GM23338 (cell line): ENCODE results near the gene ATF3. TPM values are rescaled to one million over a fixed set of nuclear protein-coding genes. Genes with fewer than 3 reads are reported as not detected.

ENCODE experiments used
- ATAC-seq: fragments of 200-7000 bp; cut with Tn5 transposase; 3 replicates; pipeline ENCODE4 v1.9.1; 2020
- DNase-seq: peaks from one replicate; pipeline ENCODE4 v3.0.0-alpha.2; 2015; ENCODE audit warnings: low spot score
- H2AFZ ChIP-seq: fragments of 200-600 bp; sonication (generic); 2 replicates; pipeline ENCODE4 v1.8.0; 2016; ENCODE audit warnings: antibody characterized with exemption, mild to moderate bottlenecking, moderate library complexity
- H3F3A ChIP-seq: fragments of 200-600 bp; sonication (generic); replicated peaks from 2 replicates; pipeline ENCODE4 v1.8.0; 2017; ENCODE audit warnings: antibody characterized with exemption, mixed run types, low read depth
- H3K27ac ChIP-seq: fragments of 200-600 bp; sonication (generic); 2 replicates; pipeline ENCODE4 v1.6.1; 2016; ENCODE audit warnings: low read depth
- H3K27me3 ChIP-seq: fragments of 200-600 bp; sonication (generic); 2 replicates; pipeline ENCODE4 v1.8.0; 2016; ENCODE audit warnings: mild to moderate bottlenecking, mixed run types, moderate library complexity; ENCODE audit not compliant: insufficient read depth
- H3K36me3 ChIP-seq: fragments of 200-600 bp; sonication (generic); 2 replicates; pipeline ENCODE4 v1.8.0; 2016; ENCODE audit warnings: mild to moderate bottlenecking; ENCODE audit not compliant: insufficient read depth
- H3K4me1 ChIP-seq: fragments of 200-600 bp; sonication (generic); 2 replicates; pipeline ENCODE4 v1.8.0; 2016; ENCODE audit warnings: mild to moderate bottlenecking, moderate library complexity; ENCODE audit not compliant: insufficient read depth
- H3K4me2 ChIP-seq: fragments of 200-600 bp; sonication (generic); 2 replicates; pipeline ENCODE4 v1.7.1; 2017; ENCODE audit warnings: mixed run types
- H3K4me3 ChIP-seq: fragments of 200-600 bp; sonication (generic); 2 replicates; pipeline ENCODE4 v1.6.1; 2016; ENCODE audit warnings: mixed run types
- H3K79me2 ChIP-seq: fragments of 200-600 bp; sonication (generic); replicated peaks from 2 replicates; pipeline ENCODE4 v1.8.0; 2017; ENCODE audit warnings: mild to moderate bottlenecking; ENCODE audit not compliant: insufficient read depth
- H3K9me2 ChIP-seq: fragments of 200-600 bp; sonication (generic); 2 replicates; pipeline ENCODE4 v1.8.0; 2017; ENCODE audit not compliant: insufficient read depth
- H4K20me1 ChIP-seq: fragments of 200-600 bp; sonication (generic); replicated peaks from 2 replicates; pipeline ENCODE4 v1.8.0; 2017; ENCODE audit warnings: mild to moderate bottlenecking; ENCODE audit not compliant: insufficient read depth
- H3K27ac Mint-ChIP-seq: 2 replicates; pipeline ENCODE4 v1.8.0; 2020; ENCODE audit warnings: inconsistent platforms, mild to moderate bottlenecking, moderate library complexity, mixed read lengths
- H3K27me3 Mint-ChIP-seq: 3 replicates; pipeline ENCODE4 v1.8.0; 2022; ENCODE audit warnings: low read depth, mild to moderate bottlenecking, moderate library complexity, mixed read lengths, inconsistent platforms; ENCODE audit not compliant: insufficient read depth, poor library complexity
- H3K36me3 Mint-ChIP-seq: 3 replicates; pipeline ENCODE4 v1.8.0; 2021; ENCODE audit warnings: low read depth, mild to moderate bottlenecking, inconsistent platforms, moderate library complexity, mixed read lengths
- H3K4me1 Mint-ChIP-seq: 3 replicates; pipeline ENCODE4 v1.8.0; 2020; ENCODE audit warnings: mild to moderate bottlenecking, inconsistent platforms, mixed read lengths
- H3K4me3 Mint-ChIP-seq: 3 replicates; pipeline ENCODE4 v1.8.0; 2021; ENCODE audit warnings: moderate library complexity, mild to moderate bottlenecking, inconsistent platforms, mixed read lengths
- H3K9me3 Mint-ChIP-seq: 3 replicates; pipeline ENCODE4 v1.8.0; 2020; ENCODE audit warnings: moderate library complexity, mild to moderate bottlenecking, inconsistent platforms, mixed read lengths
- CREB1 ChIP-seq: fragments of 250-450 bp; sonication (Bioruptor Pico); IDR thresholded peaks from 2 replicates; pipeline ENCODE4 v1.5.0; 2020; ENCODE audit warnings: low read depth, mild to moderate bottlenecking, moderate library complexity
- CTCF ChIP-seq, 2 experiments: fragments of 200-600 bp in 1 of 2; sonication (generic) in 1 of 2; conservative IDR thresholded peaks; 2 replicates each; pipeline versions ENCODE4 v1.5.1 to v1.6.1; 2016 to 2017; ENCODE audit warnings: antibody characterized with exemption in 2 of 2, low read depth in 2 of 2, mild to moderate bottlenecking in 2 of 2, moderate library complexity in 1 of 2
- ETS1 ChIP-seq: IDR thresholded peaks from 2 replicates; pipeline ENCODE4 v1.6.1; 2016; ENCODE audit warnings: antibody characterized with exemption
- EZH2 ChIP-seq: fragments of 200-600 bp; sonication (generic); IDR thresholded peaks from one replicate; pipeline ENCODE4 v1.8.0; 2017; ENCODE audit warnings: antibody characterized with exemption, mild to moderate bottlenecking, low read depth; ENCODE audit not compliant: unreplicated experiment
- EZH2phosphoT487 ChIP-seq: fragments of 200-600 bp; sonication (generic); IDR thresholded peaks from one replicate; pipeline ENCODE4 v1.8.1; 2018; ENCODE audit warnings: antibody characterized with exemption; ENCODE audit not compliant: unreplicated experiment
- NANOG ChIP-seq: IDR thresholded peaks from 2 replicates; pipeline ENCODE4 v1.6.1; 2016; ENCODE audit warnings: antibody characterized with exemption, borderline replicate concordance
- POLR2AphosphoS5 ChIP-seq: IDR thresholded peaks from 2 replicates; pipeline ENCODE4 v1.6.1; 2016; ENCODE audit warnings: antibody characterized with exemption, low read depth
- STAT1 ChIP-seq: IDR thresholded peaks from one replicate; pipeline ENCODE4 v1.6.1; 2016; ENCODE audit warnings: antibody characterized with exemption; ENCODE audit not compliant: unreplicated experiment
- ZNF114 ChIP-seq: fragments of 250-450 bp; sonication (Bioruptor Pico); IDR thresholded peaks from 2 replicates; pipeline ENCODE4 v1.5.0; 2020; ENCODE audit warnings: mild to moderate bottlenecking, moderate library complexity
- ZNF331 ChIP-seq: fragments of 250-450 bp; sonication (Bioruptor Pico); IDR thresholded peaks from 2 replicates; pipeline ENCODE4 v1.5.0; 2020; ENCODE audit warnings: low read depth, mild to moderate bottlenecking, moderate library complexity
- polyA plus RNA-seq: library from polyadenylated mRNA; unstranded; fragments of >200 nt; fragmentation: Nextera tagmentation; extraction: Ambion mirVana; gene quantifications from 2 replicates; pipeline ENCODE4 v1.2.1, GENCODE V29; 2016
- total RNA-seq: library from RNA; depleted of rRNA; stranded (reverse); fragments of >200 nt; shearing (Covaris generic); gene quantifications from 2 replicates; pipeline ENCODE4 v1.2.3, GENCODE V29; 2014
- TF ChIP-seq, protein P1 (sequence below): fragments of 250-450 bp; sonication (Bioruptor Pico); IDR thresholded peaks from 2 replicates; pipeline ENCODE4 v1.5.0; 2020; ENCODE audit warnings: mild to moderate bottlenecking, moderate library complexity

The ATF3 gene
- total and polyA plus RNA-seq, 2 experiments from 2014 or later = 12.6 to 17.2 TPM

GRCh38 chr1:212641956-212642355, 33.4 kb downstream of the ATF3 start:
- H3K27me3 Mint-ChIP-seq = peaks cover 11% of the 10 kb centered on the region
- no peak overlapping the region for H2AFZ ChIP-seq
- no peaks in the 10 kb centered on the region for H3K36me3 ChIP-seq
- no peak overlapping the region for H3K27ac ChIP-seq
- no peaks in the 10 kb centered on the region for H3K36me3 Mint-ChIP-seq
- peaks cover 3% of the 10 kb centered on the region; the same call in 1 of the 2 replicates for H3K9me2 ChIP-seq
- peaks cover 8% of the 10 kb centered on the region; the same call in 1 of the 2 replicates for H3K4me1 ChIP-seq
- TF ChIP-seq EZH2phosphoT487 = no peak
- TF ChIP-seq CREB1 (CRISPR knock-in tag) = no peak
- no peak for TF ChIP-seq ETS1
- TF ChIP-seq CTCF (conservative IDR thresholded peaks at IDR 0.05; ENCODE audit: low read depth in 2 of 2) = no peak
- ATAC-seq (no peak), DNase-seq (no peak)
- H3K4me2 ChIP-seq = no peak overlapping the region
- no peaks in the 10 kb centered on the region for H3K9me3 Mint-ChIP-seq
- no peak overlapping the region for H3K27ac Mint-ChIP-seq
- no peak overlapping the region for H3K4me3 Mint-ChIP-seq
- no peaks in the 10 kb centered on the region for H3F3A ChIP-seq
- no peaks in the 10 kb centered on the region for H3K27me3 ChIP-seq
- H4K20me1 ChIP-seq = no peaks in the 10 kb centered on the region
- no peak overlapping the region for H3K4me3 ChIP-seq
- no peaks in the 10 kb centered on the region for H3K79me2 ChIP-seq
- peaks cover 13% of the 10 kb centered on the region for H3K4me1 Mint-ChIP-seq

DNA sequence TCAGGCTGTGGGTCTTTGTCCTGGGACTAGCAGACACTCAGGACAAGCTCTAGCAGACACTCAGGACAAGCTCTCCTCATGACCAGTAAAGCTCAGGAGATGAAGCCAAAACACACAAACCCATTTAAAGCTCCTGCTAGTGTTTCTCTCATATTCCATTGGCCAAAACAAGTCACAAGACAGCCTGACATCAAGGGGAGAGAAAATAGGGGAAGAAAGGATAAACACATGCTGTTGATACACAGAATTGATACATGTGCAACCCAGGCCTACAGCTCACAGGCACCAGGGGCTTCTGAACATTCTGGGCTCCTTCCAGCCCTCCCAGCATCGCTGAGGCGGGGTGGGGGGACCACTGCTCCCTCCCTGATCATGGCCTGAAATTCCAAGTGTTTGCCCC, 35.3 kb downstream of the ATF3 start:
- no peaks in the 10 kb centered on the region for H3K36me3 ChIP-seq
- H3K4me1 ChIP-seq = no peaks in the 10 kb centered on the region
- peaks cover 3% of the 10 kb centered on the region; the same call in 1 of the 2 replicates for H3K9me2 ChIP-seq
- H3K4me3 Mint-ChIP-seq = no peak overlapping the region
- H3K27me3 Mint-ChIP-seq = peaks cover 7% of the 10 kb centered on the region
- H4K20me1 ChIP-seq = no peaks in the 10 kb centered on the region
- 0 out of 3 replicates have a peak, but pooled peaks cover under 1% of the 10 kb centered on the region for H3K4me1 Mint-ChIP-seq
- no peaks in the 10 kb centered on the region for H3K36me3 Mint-ChIP-seq
- no peaks in the 10 kb centered on the region for H3K9me3 Mint-ChIP-seq
- no peak overlapping the region for H3K27ac Mint-ChIP-seq
- no peaks in the 10 kb centered on the region for H3F3A ChIP-seq
- no peaks in the 10 kb centered on the region for H3K79me2 ChIP-seq
- H3K27me3 ChIP-seq = no peaks in the 10 kb centered on the region
- ATAC-seq (no peak), DNase-seq (no peak)
- no peak overlapping the region for H3K27ac ChIP-seq
- H3K4me3 ChIP-seq = no peak overlapping the region
- H3K4me2 ChIP-seq = no peak overlapping the region
- no peak overlapping the region for H2AFZ ChIP-seq
- no peak for TF ChIP-seq NANOG
- no peak for TF ChIP-seq POLR2AphosphoS5
- no peak for TF ChIP-seq CTCF (conservative IDR thresholded peaks at IDR 0.05; ENCODE audit: low read depth in 2 of 2)
- TF ChIP-seq ZNF331 = no peak
- TF ChIP-seq, protein P1, sequence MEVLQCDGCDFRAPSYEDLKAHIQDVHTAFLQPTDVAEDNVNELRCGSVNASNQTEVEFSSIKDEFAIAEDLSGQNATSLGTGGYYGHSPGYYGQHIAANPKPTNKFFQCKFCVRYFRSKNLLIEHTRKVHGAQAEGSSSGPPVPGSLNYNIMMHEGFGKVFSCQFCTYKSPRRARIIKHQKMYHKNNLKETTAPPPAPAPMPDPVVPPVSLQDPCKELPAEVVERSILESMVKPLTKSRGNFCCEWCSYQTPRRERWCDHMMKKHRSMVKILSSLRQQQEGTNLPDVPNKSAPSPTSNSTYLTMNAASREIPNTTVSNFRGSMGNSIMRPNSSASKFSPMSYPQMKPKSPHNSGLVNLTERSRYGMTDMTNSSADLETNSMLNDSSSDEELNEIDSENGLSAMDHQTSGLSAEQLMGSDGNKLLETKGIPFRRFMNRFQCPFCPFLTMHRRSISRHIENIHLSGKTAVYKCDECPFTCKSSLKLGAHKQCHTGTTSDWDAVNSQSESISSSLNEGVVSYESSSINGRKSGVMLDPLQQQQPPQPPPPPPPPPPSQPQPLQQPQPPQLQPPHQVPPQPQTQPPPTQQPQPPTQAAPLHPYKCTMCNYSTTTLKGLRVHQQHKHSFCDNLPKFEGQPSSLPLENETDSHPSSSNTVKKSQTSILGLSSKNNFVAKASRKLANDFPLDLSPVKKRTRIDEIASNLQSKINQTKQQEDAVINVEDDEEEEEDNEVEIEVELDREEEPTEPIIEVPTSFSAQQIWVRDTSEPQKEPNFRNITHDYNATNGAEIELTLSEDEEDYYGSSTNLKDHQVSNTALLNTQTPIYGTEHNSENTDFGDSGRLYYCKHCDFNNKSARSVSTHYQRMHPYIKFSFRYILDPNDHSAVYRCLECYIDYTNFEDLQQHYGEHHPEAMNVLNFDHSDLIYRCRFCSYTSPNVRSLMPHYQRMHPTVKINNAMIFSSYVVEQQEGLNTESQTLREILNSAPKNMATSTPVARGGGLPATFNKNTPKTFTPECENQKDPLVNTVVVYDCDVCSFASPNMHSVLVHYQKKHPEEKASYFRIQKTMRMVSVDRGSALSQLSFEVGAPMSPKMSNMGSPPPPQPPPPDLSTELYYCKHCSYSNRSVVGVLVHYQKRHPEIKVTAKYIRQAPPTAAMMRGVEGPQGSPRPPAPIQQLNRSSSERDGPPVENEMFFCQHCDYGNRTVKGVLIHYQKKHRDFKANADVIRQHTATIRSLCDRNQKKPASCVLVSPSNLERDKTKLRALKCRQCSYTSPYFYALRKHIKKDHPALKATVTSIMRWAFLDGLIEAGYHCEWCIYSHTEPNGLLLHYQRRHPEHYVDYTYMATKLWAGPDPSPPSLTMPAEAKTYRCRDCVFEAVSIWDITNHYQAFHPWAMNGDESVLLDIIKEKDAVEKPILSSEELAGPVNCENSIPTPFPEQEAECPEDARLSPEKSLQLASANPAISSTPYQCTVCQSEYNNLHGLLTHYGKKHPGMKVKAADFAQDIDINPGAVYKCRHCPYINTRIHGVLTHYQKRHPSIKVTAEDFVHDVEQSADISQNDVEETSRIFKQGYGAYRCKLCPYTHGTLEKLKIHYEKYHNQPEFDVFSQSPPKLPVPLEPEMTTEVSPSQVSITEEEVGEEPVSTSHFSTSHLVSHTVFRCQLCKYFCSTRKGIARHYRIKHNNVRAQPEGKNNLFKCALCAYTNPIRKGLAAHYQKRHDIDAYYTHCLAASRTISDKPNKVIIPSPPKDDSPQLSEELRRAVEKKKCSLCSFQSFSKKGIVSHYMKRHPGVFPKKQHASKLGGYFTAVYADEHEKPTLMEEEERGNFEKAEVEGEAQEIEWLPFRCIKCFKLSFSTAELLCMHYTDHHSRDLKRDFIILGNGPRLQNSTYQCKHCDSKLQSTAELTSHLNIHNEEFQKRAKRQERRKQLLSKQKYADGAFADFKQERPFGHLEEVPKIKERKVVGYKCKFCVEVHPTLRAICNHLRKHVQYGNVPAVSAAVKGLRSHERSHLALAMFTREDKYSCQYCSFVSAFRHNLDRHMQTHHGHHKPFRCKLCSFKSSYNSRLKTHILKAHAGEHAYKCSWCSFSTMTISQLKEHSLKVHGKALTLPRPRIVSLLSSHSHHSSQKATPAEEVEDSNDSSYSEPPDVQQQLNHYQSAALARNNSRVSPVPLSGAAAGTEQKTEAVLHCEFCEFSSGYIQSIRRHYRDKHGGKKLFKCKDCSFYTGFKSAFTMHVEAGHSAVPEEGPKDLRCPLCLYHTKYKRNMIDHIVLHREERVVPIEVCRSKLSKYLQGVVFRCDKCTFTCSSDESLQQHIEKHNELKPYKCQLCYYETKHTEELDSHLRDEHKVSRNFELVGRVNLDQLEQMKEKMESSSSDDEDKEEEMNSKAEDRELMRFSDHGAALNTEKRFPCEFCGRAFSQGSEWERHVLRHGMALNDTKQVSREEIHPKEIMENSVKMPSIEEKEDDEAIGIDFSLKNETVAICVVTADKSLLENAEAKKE (CRISPR knock-in tag) = no peak
- no peak for TF ChIP-seq ZNF114 (CRISPR knock-in tag)
- no peak for TF ChIP-seq EZH2
- TF ChIP-seq STAT1 = no peak
- TF ChIP-seq EZH2phosphoT487 = no peak
